Embryonic facial prominence (tissue), 1 donor: Measurements from ENCODE around the gene GLDN.

ENCODE experiments used
- DNase-seq: peaks from one replicate; pipeline ENCODE4 v3.0.0-alpha.2; 2016; ENCODE audit errors: extremely low spot score

The GLDN gene

DNA sequence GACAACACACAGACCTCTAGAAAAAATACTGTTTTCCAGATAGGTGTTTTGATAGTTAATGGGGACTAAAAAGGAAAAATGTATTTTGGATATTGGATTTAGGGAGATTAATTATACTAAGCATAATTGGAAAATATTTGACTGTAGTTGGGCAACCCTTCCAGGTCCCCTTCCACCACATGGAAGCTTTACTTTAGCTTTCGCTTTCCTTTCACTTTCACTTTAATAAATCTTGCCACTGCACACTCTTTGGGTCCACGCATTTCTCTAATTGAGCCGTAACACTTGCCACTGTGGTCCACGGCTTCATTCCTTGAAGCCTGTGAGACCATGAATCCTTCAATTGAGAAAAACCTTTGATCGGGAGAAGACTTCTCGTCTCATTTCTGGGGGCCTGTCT, 15.5 kb downstream of the GLDN start:
- no peak for DNase-seq

- DNase-seq, result no peak
These were observed 18.5 kb downstream of the GLDN start for GRCh38 chr15:51359981-51360380.

DNA sequence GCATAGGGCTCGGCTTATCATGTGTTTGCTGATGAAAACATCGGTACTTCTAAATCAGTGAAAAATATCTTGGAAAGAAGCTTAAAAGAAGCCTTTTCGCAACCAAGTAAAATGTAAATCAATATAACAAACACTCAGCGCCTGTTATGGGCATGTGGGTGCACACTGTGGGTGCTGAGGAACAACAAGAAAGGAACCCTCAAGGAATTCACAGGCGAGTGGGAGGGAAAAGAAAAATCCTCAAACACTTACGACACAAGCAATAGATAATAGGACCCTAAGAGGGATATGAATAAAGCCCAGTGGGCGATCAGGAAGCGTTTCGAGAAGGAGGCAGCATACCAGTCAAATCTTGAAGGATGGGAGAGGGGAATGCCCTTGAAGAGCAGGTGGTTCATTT, 21.9 kb downstream of the GLDN start:
- DNase-seq, result no peak

GRCh38 chr15:51365417-51365816, 24.0 kb downstream of the GLDN start:
- DNase-seq, result no peak

DNA sequence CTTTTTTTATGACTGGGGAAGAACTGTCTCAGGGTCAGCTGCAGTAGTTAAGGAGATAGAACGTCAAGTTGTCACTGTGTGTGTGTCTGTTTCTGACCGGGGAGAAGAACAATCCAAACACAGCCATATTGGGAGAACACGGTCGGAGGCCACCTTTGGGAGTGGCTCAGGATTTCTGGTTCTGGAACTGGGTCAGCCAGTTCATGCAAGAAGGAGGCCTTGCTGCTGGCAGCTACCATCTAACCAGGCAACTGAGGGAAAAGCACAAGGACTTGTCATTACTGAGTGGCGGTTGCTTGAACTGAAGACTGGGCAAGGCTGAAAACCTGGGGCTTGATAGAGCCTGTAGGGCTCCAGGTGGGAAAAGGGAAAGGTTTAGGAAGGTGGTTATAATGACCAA, 24.6 kb downstream of the GLDN start:
- no peak for DNase-seq

DNA sequence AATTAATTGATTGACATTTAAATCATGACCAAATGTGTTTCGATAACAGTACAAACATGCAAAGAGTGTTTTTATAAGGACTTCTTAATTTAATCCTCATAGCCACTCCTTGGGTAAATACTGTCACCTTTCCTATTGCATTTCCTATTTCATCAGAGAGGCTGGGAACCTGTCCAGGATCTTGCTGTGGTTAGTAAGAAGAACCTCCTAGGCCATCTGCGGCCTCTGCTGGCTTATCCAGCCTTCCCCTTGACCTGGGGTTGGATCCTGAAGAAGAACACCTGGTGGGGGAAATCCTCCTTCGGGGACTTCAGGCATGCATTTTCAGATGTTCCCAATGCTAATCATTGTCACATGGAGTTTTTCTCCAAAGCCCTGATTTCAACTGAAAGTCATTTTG, 25.5 kb downstream of the GLDN start:
- DNase-seq, result no peak

DNA sequence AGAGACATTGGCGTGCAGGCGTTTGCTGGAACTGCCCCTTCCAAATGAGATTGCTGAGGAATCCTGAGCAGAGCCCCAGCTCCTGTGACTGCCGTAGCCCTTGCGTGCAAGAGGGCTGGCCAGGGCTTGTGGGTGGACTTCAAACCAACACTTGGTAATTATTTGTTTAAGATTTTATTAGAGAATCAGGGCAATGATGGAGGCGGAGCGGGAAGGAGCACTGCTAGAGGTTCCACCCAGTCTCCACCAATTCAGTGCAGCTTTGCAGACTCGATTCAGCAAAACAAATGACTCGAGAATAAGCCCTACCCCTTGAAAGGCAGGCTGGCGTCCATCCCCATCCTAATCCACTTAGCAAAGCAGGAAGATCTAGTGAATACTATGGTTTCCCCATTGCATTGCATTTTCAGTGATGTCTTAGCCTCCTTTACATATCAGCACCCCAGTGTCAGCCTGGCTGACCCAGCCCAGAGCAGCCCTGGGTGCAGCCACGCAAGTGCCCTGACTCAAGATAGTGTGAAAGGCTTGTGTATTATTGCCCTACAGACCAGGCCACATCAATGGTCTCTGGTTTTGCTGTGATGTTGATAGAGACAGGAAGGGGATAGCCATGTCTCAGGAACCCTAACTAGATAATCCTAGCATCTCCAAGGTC, 26.0 kb downstream of the GLDN start:
- no peak for DNase-seq

DNA sequence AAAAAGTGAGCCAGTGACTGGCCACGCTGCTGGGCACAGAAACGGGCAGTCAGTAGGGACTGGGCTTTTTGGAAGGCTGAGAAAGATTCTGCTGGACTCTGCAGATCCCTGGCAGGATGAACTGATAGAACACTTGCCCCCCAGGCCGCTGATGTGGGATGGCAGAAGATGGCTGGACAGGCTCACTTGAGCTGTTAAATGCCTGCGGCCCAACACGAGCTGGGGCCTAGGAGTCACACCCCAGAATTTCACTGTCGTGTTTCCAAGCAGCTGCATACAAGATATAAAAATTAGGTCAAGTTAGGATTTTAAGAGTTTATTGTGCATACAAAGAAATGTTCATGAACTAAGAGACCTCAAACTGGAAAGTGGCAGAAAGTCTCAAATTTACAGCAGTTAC, 26.9 kb downstream of the GLDN start:
- no peak for DNase-seq

- DNase-seq, result no peak
These were observed 27.4 kb downstream of the GLDN start for GRCh38 chr15:51368751-51369450.

DNA sequence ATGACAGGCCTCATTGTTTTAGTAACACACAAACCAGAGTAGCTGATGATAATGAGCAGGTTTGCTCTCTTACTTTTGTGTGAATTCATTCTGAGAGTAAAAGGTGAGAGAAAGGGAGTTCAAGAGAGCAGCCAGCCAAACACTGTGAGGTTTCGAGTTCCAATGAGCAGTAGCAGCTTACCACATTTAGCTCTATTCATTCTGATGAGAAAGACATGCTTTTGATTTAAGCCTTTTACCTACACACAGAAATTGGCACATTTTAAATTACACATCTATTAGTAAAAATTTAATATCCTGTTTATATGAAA, 28.0 kb downstream of the GLDN start:
- no peak for DNase-seq

GRCh38 chr15:51371266-51371665, 29.8 kb downstream of the GLDN start:
- no peak for DNase-seq

GRCh38 chr15:51374131-51374530, 32.7 kb downstream of the GLDN start:
- no peak for DNase-seq

GRCh38 chr15:51375966-51376640, 34.6 kb downstream of the GLDN start:
- DNase-seq, result no peak

- peak; percentile 9 for DNase-seq
These were observed 35.8 kb downstream of the GLDN start for GRCh38 chr15:51377038-51377786.

- DNase-seq, result no peak
These were observed 37.0 kb downstream of the GLDN start for GRCh38 chr15:51378406-51378805.

DNA sequence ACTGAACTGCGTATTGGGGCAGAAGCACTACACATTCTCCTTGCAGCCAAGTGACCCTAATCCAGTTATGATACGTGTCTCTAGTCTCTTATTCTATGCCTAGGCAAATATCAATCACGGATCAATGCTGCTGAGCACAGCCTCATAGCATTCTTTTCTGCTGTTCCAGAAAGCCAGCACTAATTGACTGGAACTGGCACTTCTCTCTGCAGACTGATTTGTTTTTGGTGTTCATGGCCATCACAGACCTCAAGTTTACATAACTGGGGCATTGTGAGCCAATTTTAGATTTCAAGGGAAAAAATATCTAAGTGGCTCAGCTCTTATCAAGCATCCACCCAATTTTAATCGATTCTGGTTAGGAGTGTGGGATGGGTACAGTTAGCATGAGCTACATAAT, 37.9 kb downstream of the GLDN start:
- no peak for DNase-seq

GRCh38 chr15:51380999-51381806, 39.7 kb downstream of the GLDN start:
- peak; percentile 25 for DNase-seq

DNA sequence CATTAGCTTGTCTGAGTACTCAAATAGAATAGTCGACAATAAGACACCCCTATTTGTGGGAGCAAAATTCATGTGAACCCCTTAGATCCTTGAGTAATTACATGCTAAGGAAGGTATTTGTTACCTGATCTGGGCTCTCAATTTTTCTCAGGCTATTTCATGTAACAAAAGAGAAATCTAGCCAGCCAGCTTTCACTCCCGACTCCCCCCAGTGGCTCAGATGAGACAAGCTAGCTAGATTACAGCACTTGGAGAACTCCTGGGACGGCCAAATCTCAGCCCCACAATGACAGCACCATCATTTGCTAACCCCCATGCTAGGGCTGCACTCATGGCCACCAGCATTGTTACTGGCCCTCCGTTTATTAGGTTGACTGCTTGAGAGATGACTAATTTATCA, 41.3 kb downstream of the GLDN start:
- no peak for DNase-seq

- no peak for DNase-seq
These were observed 44.6 kb downstream of the GLDN start for GRCh38 chr15:51386029-51386428.

- DNase-seq, result no peak
These were observed 45.0 kb downstream of the GLDN start for GRCh38 chr15:51386486-51386885.

DNA sequence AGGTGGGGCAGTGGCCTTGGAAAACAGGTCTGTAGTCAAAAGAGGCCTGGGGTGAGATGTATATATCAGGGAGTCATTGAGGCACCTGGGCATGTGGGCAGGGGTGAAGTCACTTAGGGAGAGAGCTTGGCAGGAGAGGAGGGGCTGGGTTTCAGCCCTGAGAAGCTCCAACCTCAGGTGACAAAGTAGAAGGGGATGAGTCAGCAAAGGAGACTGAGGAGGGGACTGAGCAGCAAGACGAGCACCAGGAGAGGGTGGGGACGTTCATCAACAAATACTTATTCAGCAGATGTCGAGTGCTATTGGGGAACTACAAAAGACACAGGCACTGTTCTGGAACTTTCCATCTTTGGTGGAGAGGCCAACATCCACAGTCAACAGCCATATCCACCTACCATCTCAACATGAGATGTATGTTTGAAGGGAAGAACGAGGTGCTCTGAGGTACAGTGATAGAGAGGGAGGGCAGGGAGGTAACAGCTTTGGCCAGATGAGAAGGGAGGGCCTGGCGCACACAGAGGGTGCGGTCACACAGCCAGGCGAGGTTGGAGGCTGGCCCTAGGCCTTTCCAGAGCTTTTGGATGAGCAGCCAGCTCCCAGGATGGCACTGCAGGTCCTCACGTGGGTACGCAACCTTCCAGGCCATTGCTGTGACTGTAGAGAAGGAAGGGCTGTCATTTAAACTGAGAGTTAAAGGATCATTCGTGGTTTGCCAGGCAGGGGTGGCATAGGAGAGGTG, 45.7 kb downstream of the GLDN start:
- no peak for DNase-seq
